SK-N-SH (cell line): ENCODE results near the gene LRRC49.

ENCODE experiments used
- CTCF ChIP-seq: fragments of 200-600 bp; sonication (generic); IDR thresholded peaks from 2 replicates; pipeline ENCODE4 v1.6.1; 2017; ENCODE audit warnings: antibody characterized with exemption, mild to moderate bottlenecking, moderate library complexity
- EP300 ChIP-seq, 2 experiments: IDR thresholded peaks; 2 replicates each; pipeline versions ENCODE4 v1.4.0 to v1.6.1; 2012; ENCODE audit warnings: borderline replicate concordance in 1 of 2, low read depth in 1 of 2, low read length in 1 of 2
- MAX ChIP-seq: IDR thresholded peaks from 2 replicates; pipeline ENCODE4 v1.4.0; 2012; ENCODE audit warnings: low read depth
- RFX5 ChIP-seq: IDR thresholded peaks from 2 replicates; pipeline ENCODE4 v1.6.1; 2012; ENCODE audit warnings: mild to moderate bottlenecking, improper control_type of control experiment, low read length
- USF1 ChIP-seq: IDR thresholded peaks from 2 replicates; pipeline ENCODE4 v1.4.0; 2012; ENCODE audit warnings: low read depth, borderline replicate concordance

- no peak for TF ChIP-seq MAX
- no peak for TF ChIP-seq EP300 (IDR thresholded peaks at IDR 0.05; ENCODE audit: borderline replicate concordance in 1 of 2, low read depth in 1 of 2, low read length in 1 of 2)
- TF ChIP-seq CTCF, result no peak
- no peak for TF ChIP-seq USF1
- TF ChIP-seq RFX5, result no peak
Measured at GRCh38 chr15:71084264-71084663, 191.6 kb downstream of the LRRC49 start.
